ENCODE data around the gene GCSAM.
"Not testable (repeated sequence)": the region's sequence is repeated elsewhere in the genome, so short reads cannot be mapped to it uniquely, and the experiment has no call there.

The GCSAM gene

GRCh38 chr3:112096176-112096575 is 36.9 kb downstream of the GCSAM start:
- DNase-seq, result no peak

- no peak for DNase-seq
Measured at GRCh38 chr3:112095731-112096130, 37.3 kb downstream of the GCSAM start.

- no peak for DNase-seq
Measured at GRCh38 chr3:112093180-112093522, 39.9 kb downstream of the GCSAM start.

GRCh38 chr3:112092496-112093179 is 40.4 kb downstream of the GCSAM start:
- DNase-seq, result no peak

- DNase-seq, result no peak
Measured at GRCh38 chr3:112090887-112091586, 42.0 kb downstream of the GCSAM start.

GRCh38 chr3:112089956-112090886 is 42.8 kb downstream of the GCSAM start:
- DNase-seq, result no peak

GRCh38 chr3:112088944-112089343 is 44.1 kb downstream of the GCSAM start:
- no peak for DNase-seq

GRCh38 chr3:112087746-112088145 is 45.3 kb downstream of the GCSAM start:
- no peak for DNase-seq

- no peak for DNase-seq
Measured at GRCh38 chr3:112086875-112087524, 46.0 kb downstream of the GCSAM start.

GRCh38 chr3:112086076-112086854 is 46.8 kb downstream of the GCSAM start, which contains the start of gene C3orf52:
Gene C3orf52, plus strand, starts transcription at chr3:112086389. Its CDS starts 19 bp downstream, at chr3:112086408.
- peak; percentile 77 for DNase-seq

- no peak for DNase-seq
Measured at GRCh38 chr3:112085735-112086075, 47.3 kb downstream of the GCSAM start.

- DNase-seq, result no peak
Measured at GRCh38 chr3:112084980-112085705, 47.9 kb downstream of the GCSAM start.

- no peak for DNase-seq
Measured at GRCh38 chr3:112083239-112083638, 49.8 kb downstream of the GCSAM start.

GRCh38 chr3:112078125-112079083 is 54.6 kb downstream of the GCSAM start:
- DNase-seq, result no peak

- no peak for DNase-seq
Measured at GRCh38 chr3:112074616-112075497, 58.2 kb downstream of the GCSAM start.

GRCh38 chr3:112074006-112074405 is 59.0 kb downstream of the GCSAM start:
- DNase-seq, result no peak

GRCh38 chr3:112072387-112073060 is 60.5 kb downstream of the GCSAM start:
- DNase-seq, result not testable (repeated sequence)

Measured in NCI-H774 (cell line).